ENCODE results near the gene SEMA5B.

The SEMA5B gene

GRCh38 chr3:123018683-123019082 is 8.9 kb downstream of the SEMA5B start:
- Histone ChIP-seq H3K36me3 (ENCODE audit: low read length) (no peaks in the 10 kb centered on the region), H2AFZ (ENCODE audit: low read depth, low read length, severe bottlenecking) (no peak overlapping the region), H3K27me3 (ENCODE audit: low read length) (no peaks in the 10 kb centered on the region), H3K9me2 (replicated peaks; ENCODE audit: insufficient read depth, low read length) (no peaks in the 10 kb centered on the region), H3K79me2 (ENCODE audit: insufficient read depth, low read length) (no peaks in the 10 kb centered on the region), H3K27ac (ENCODE audit: low read depth, low read length) (no peak overlapping the region), H3K4me2 (ENCODE audit: low read depth, low read length, poor library complexity, severe bottlenecking) (no peak overlapping the region), H3F3A (ENCODE audit: insufficient read depth) (no peaks in the 10 kb centered on the region), H4K20me1 (ENCODE audit: low read depth, low read length) (no peaks in the 10 kb centered on the region), H3K9me3 (ENCODE audit: insufficient read depth, low read length) (no peaks in the 10 kb centered on the region), H3K9ac (ENCODE audit: low read length) (no peak overlapping the region), H3K4me3 (ENCODE audit: insufficient read depth, low read length, poor library complexity, severe bottlenecking) (no peak overlapping the region)
- TF ChIP-seq CTCF (IDR thresholded peaks at IDR 0.05; ENCODE audit: insufficient read depth, low read length, poor library complexity, severe bottlenecking), result no peak
- no peak for TF ChIP-seq EZH2phosphoT487 (conservative IDR thresholded peaks at IDR 0.05; ENCODE audit: low read length)

GRCh38 chr3:123015596-123015995 is 12.0 kb downstream of the SEMA5B start:
- TF ChIP-seq CTCF (IDR thresholded peaks at IDR 0.05; ENCODE audit: insufficient read depth, low read length, poor library complexity, severe bottlenecking) (no peak), EZH2phosphoT487 (conservative IDR thresholded peaks at IDR 0.05; ENCODE audit: low read length) (no peak)
- Histone ChIP-seq H3K9me3 (ENCODE audit: insufficient read depth, low read length) (no peaks in the 10 kb centered on the region), H3K9me2 (replicated peaks; ENCODE audit: insufficient read depth, low read length) (no peaks in the 10 kb centered on the region), H4K20me1 (ENCODE audit: low read depth, low read length) (no peaks in the 10 kb centered on the region), H3K27me3 (ENCODE audit: low read length) (no peaks in the 10 kb centered on the region; the same call in 1 of the 2 replicates), H2AFZ (ENCODE audit: low read depth, low read length, severe bottlenecking) (no peak overlapping the region), H3K27ac (ENCODE audit: low read depth, low read length) (no peak overlapping the region), H3K9ac (ENCODE audit: low read length) (no peak overlapping the region), H3K36me3 (ENCODE audit: low read length) (no peaks in the 10 kb centered on the region), H3F3A (ENCODE audit: insufficient read depth) (no peaks in the 10 kb centered on the region), H3K4me3 (ENCODE audit: insufficient read depth, low read length, poor library complexity, severe bottlenecking) (no peak overlapping the region), H3K79me2 (ENCODE audit: insufficient read depth, low read length) (no peaks in the 10 kb centered on the region), H3K4me2 (ENCODE audit: low read depth, low read length, poor library complexity, severe bottlenecking) (no peak overlapping the region)

GRCh38 chr3:123013876-123014275 is 13.7 kb downstream of the SEMA5B start:
- H3K36me3 ChIP-seq (ENCODE audit: low read length), result no peaks in the 10 kb centered on the region
- H3K27me3 ChIP-seq (ENCODE audit: low read length), result no peaks in the 10 kb centered on the region; the same call in 1 of the 2 replicates
- no peak overlapping the region for H3K4me2 ChIP-seq (ENCODE audit: low read depth, low read length, poor library complexity, severe bottlenecking)
- H3K27ac ChIP-seq (ENCODE audit: low read depth, low read length), result no peak overlapping the region
- no peaks in the 10 kb centered on the region for H3K9me3 ChIP-seq (ENCODE audit: insufficient read depth, low read length)
- no peaks in the 10 kb centered on the region for H3F3A ChIP-seq (ENCODE audit: insufficient read depth)
- TF ChIP-seq CTCF (IDR thresholded peaks at IDR 0.05; ENCODE audit: insufficient read depth, low read length, poor library complexity, severe bottlenecking) (no peak), EZH2phosphoT487 (conservative IDR thresholded peaks at IDR 0.05; ENCODE audit: low read length) (no peak)
- H3K9ac ChIP-seq (ENCODE audit: low read length), result no peak overlapping the region
- no peaks in the 10 kb centered on the region for H3K79me2 ChIP-seq (ENCODE audit: insufficient read depth, low read length)
- H3K9me2 ChIP-seq (replicated peaks; ENCODE audit: insufficient read depth, low read length), result no peaks in the 10 kb centered on the region
- no peak overlapping the region for H2AFZ ChIP-seq (ENCODE audit: low read depth, low read length, severe bottlenecking)
- H4K20me1 ChIP-seq (ENCODE audit: low read depth, low read length), result no peaks in the 10 kb centered on the region
- no peak overlapping the region for H3K4me3 ChIP-seq (ENCODE audit: insufficient read depth, low read length, poor library complexity, severe bottlenecking)
